Islet precursor cell (in vitro differentiated cells): ENCODE measurements around the gene TXLNB.
"Not testable (repeated sequence)": the region's sequence is repeated elsewhere in the genome, so short reads cannot be mapped to it uniquely, and the experiment has no call there.

Experiments
- DNase-seq: peaks from one replicate; pipeline ENCODE4 v3.0.0-alpha.2; 2018

The TXLNB gene

GRCh38 chr6:139265512-139266190, 26.1 kb downstream of the TXLNB start:
- DNase-seq, result no peak

- DNase-seq, result no peak
These were observed 29.1 kb downstream of the TXLNB start for GRCh38 chr6:139262519-139263300.

GRCh38 chr6:139257821-139258398, 33.9 kb downstream of the TXLNB start:
- no peak for DNase-seq

GRCh38 chr6:139257291-139257690, 34.5 kb downstream of the TXLNB start:
- DNase-seq, result no peak

GRCh38 chr6:139256087-139256486, 35.7 kb downstream of the TXLNB start:
- DNase-seq, result no peak

GRCh38 chr6:139254196-139254595, 37.6 kb downstream of the TXLNB start:
- no peak for DNase-seq

- no peak for DNase-seq
These were observed 38.1 kb downstream of the TXLNB start for GRCh38 chr6:139253656-139254055.

- no peak for DNase-seq
These were observed 40.0 kb downstream of the TXLNB start for GRCh38 chr6:139251691-139252390.

- DNase-seq, result no peak
These were observed 40.6 kb downstream of the TXLNB start for GRCh38 chr6:139251045-139251690.

- DNase-seq, result peak; percentile 88
These were observed 41.3 kb downstream of the TXLNB start for GRCh38 chr6:139250296-139251044.

GRCh38 chr6:139249395-139249794, 42.4 kb downstream of the TXLNB start:
- DNase-seq, result no peak

- no peak for DNase-seq
These were observed 42.9 kb downstream of the TXLNB start for GRCh38 chr6:139248911-139249310.

GRCh38 chr6:139247618-139248017, 44.2 kb downstream of the TXLNB start:
- DNase-seq, result no peak

GRCh38 chr6:139243536-139243935, 48.3 kb downstream of the TXLNB start:
- DNase-seq, result no peak

GRCh38 chr6:139242457-139243240, 49.1 kb downstream of the TXLNB start:
- no peak for DNase-seq

GRCh38 chr6:139240161-139241010, 51.4 kb downstream of the TXLNB start:
- DNase-seq, result no peak

- DNase-seq, result no peak
These were observed 52.7 kb downstream of the TXLNB start for GRCh38 chr6:139239064-139239463.

GRCh38 chr6:139236105-139236504, 55.7 kb downstream of the TXLNB start:
- DNase-seq, result no peak

- no peak for DNase-seq
These were observed 56.1 kb downstream of the TXLNB start for GRCh38 chr6:139235661-139236060.

- not testable (repeated sequence) for DNase-seq
These were observed 57.6 kb downstream of the TXLNB start for GRCh38 chr6:139234193-139234592.
